GM21447 (cell line): Measurements from ENCODE around the gene PEX5.
"Not testable (repeated sequence)": the region's sequence is repeated elsewhere in the genome, so short reads cannot be mapped to it uniquely, and the experiment has no call there.

Experiments
- ATAC-seq: cut with Tn5 transposase; IDR thresholded peaks from one replicate; pipeline ENCODE4 v1.9.1; 2021; ENCODE audit not compliant: unreplicated experiment

Gene PEX5

GRCh38 chr12:7158781-7159609 is 30.5 kb upstream of the PEX5 start:
- ATAC-seq = no peak

- ATAC-seq = no peak
These were observed 29.3 kb upstream of the PEX5 start for GRCh38 chr12:7160183-7160582.

- no peak for ATAC-seq
These were observed 28.2 kb upstream of the PEX5 start for GRCh38 chr12:7161327-7161726.

- no peak for ATAC-seq
These were observed 27.7 kb upstream of the PEX5 start for GRCh38 chr12:7161811-7162210.

GRCh38 chr12:7162691-7163114 is 26.8 kb upstream of the PEX5 start:
- no peak for ATAC-seq

- no peak for ATAC-seq
These were observed 19.5 kb upstream of the PEX5 start for GRCh38 chr12:7169951-7170350.

GRCh38 chr12:7171854-7172253 is 17.6 kb upstream of the PEX5 start:
- no peak for ATAC-seq

GRCh38 chr12:7175493-7175892 is 14.0 kb upstream of the PEX5 start:
- no peak for ATAC-seq

- no peak for ATAC-seq
These were observed 12.9 kb upstream of the PEX5 start for GRCh38 chr12:7176595-7176994.

GRCh38 chr12:7178481-7178880 is 11.0 kb upstream of the PEX5 start:
- no peak for ATAC-seq

- ATAC-seq = no peak
These were observed 8.8 kb upstream of the PEX5 start for GRCh38 chr12:7180685-7181084.

- ATAC-seq = not testable (repeated sequence)
These were observed 3.4 kb upstream of the PEX5 start for GRCh38 chr12:7186058-7186457.

GRCh38 chr12:7188562-7189397 is 706 bp upstream of the PEX5 start:
- ATAC-seq = peak; percentile 38

GRCh38 chr12:7190268-7191055 is 976 bp downstream of the PEX5 start:
- ATAC-seq = no peak

- ATAC-seq = no peak
These were observed 4.2 kb downstream of the PEX5 start for GRCh38 chr12:7193674-7194073.

GRCh38 chr12:7197841-7198240 is 8.4 kb downstream of the PEX5 start:
- no peak for ATAC-seq

- no peak for ATAC-seq
These were observed 13.6 kb downstream of the PEX5 start for GRCh38 chr12:7203109-7203508.

- no peak for ATAC-seq
These were observed 15.6 kb downstream of the PEX5 start for GRCh38 chr12:7205091-7205490.

- no peak for ATAC-seq
These were observed 17.2 kb downstream of the PEX5 start for GRCh38 chr12:7206691-7207090.

- no peak for ATAC-seq
These were observed 18.6 kb downstream of the PEX5 start for GRCh38 chr12:7207866-7208625.

GRCh38 chr12:7209958-7210357 is 20.5 kb downstream of the PEX5 start:
- ATAC-seq = no peak
